ACHN (cell line): ENCODE measurements around the gene MTRR.
A peak's percentile ranks its signal among the peaks of the same experiment; 100 is the strongest.

Experiments
- DNase-seq: peaks from one replicate; pipeline ENCODE4 v3.0.0-alpha.2; 2015
- in situ Hi-C: cut with HindIII; loops from 2 replicates; pipeline ENCODE4 v1.10.0; 2017; ENCODE audit warnings: low sequenced_read_pairs, low pct_ligation_motif_present, low pct_unique_long_range_greater_than_20kb

The MTRR gene

GRCh38 chr5:7868773-7869473 lies at the start of gene MTRR, which contains the start of gene FASTKD3:
MTRR (plus strand) TSS chr5:7869148; CDS start chr5:7870795, 1,647 bp downstream.
FASTKD3 (minus strand) TSS chr5:7869031; CDS start chr5:7868083, 948 bp downstream.
- peak; percentile 92 for DNase-seq
- in situ Hi-C loops = no loop called here

- in situ Hi-C loops = no loop called here
- DNase-seq = no peak
Observed at GRCh38 chr5:7822449-7822848, 46.5 kb upstream of the MTRR start.

- no peak for DNase-seq
- in situ Hi-C loops = no loop called here
Observed at GRCh38 chr5:7823594-7823993, 45.4 kb upstream of the MTRR start.

GRCh38 chr5:7824995-7825394 lies 44.0 kb upstream of the MTRR start:
- in situ Hi-C loops = no loop called here
- DNase-seq = no peak

GRCh38 chr5:7825630-7826029 lies 43.3 kb upstream of the MTRR start:
- in situ Hi-C loops = no loop called here
- DNase-seq = no peak

- no peak for DNase-seq
- in situ Hi-C loops = no loop called here
Observed at GRCh38 chr5:7827610-7828009, 41.3 kb upstream of the MTRR start.

- in situ Hi-C loops = no loop called here
- peak; percentile 25 for DNase-seq
Observed at GRCh38 chr5:7828269-7828668, 40.7 kb upstream of the MTRR start.

- in situ Hi-C loops = no loop called here
- DNase-seq = no peak
Observed at GRCh38 chr5:7834982-7835381, 34.0 kb upstream of the MTRR start.

- peak; percentile 79 for DNase-seq
- in situ Hi-C loops = no loop called here
Observed at GRCh38 chr5:7837403-7837802, 31.5 kb upstream of the MTRR start.

GRCh38 chr5:7842531-7842930 lies 26.4 kb upstream of the MTRR start:
- in situ Hi-C loops = no loop called here
- DNase-seq = no peak

GRCh38 chr5:7844901-7845300 lies 24.0 kb upstream of the MTRR start:
- in situ Hi-C loops = no loop called here
- DNase-seq = no peak

- in situ Hi-C loops = no loop called here
- no peak for DNase-seq
Observed at GRCh38 chr5:7845557-7845956, 23.4 kb upstream of the MTRR start.

GRCh38 chr5:7846327-7846726 lies 22.6 kb upstream of the MTRR start:
- DNase-seq = no peak
- in situ Hi-C loops = no loop called here

- in situ Hi-C loops = no loop called here
- no peak for DNase-seq
Observed at GRCh38 chr5:7848296-7848695, 20.7 kb upstream of the MTRR start.

GRCh38 chr5:7849681-7850394 lies 19.1 kb upstream of the MTRR start:
- in situ Hi-C loops = no loop called here
- DNase-seq = no peak

- DNase-seq = peak; percentile 47
- in situ Hi-C loops = no loop called here
Observed at GRCh38 chr5:7850395-7851239, 18.3 kb upstream of the MTRR start, which contains the start of gene CFAP90. CFAP90 (minus strand) TSS chr5:7851133; CDS start chr5:7851021, 112 bp downstream.

GRCh38 chr5:7851240-7851592 lies 17.7 kb upstream of the MTRR start:
- in situ Hi-C loops = no loop called here
- no peak for DNase-seq

GRCh38 chr5:7851617-7852289 lies 17.2 kb upstream of the MTRR start:
- no peak for DNase-seq
- in situ Hi-C loops = no loop called here

GRCh38 chr5:7852542-7852941 lies 16.4 kb upstream of the MTRR start:
- in situ Hi-C loops = no loop called here

More at GRCh38 chr5:7852542-7852941, 16.4 kb upstream of the MTRR start:
- no peak for DNase-seq
